ENCODE results near the gene GXYLT2.

DNA sequence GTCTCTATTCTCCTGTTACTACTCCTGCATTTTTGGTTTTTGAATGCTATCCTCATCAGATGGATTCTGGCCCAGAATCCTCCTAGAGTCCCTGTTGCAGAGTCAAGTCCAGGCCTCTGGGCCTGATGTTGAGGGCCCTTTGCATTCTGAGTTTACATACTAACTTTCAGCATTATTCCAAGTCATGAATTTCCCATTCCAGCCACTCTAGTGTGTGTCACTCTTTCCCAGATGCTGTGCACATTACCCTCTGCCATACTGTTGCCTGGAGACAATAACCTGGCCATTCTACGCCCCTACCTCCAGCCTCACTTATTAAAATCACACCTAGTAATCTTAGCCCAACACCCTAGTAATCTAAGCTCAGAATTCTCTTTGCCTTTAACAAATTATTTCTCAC lies 53.4 kb downstream of the GXYLT2 start:
- TF ChIP-seq, protein P1, sequence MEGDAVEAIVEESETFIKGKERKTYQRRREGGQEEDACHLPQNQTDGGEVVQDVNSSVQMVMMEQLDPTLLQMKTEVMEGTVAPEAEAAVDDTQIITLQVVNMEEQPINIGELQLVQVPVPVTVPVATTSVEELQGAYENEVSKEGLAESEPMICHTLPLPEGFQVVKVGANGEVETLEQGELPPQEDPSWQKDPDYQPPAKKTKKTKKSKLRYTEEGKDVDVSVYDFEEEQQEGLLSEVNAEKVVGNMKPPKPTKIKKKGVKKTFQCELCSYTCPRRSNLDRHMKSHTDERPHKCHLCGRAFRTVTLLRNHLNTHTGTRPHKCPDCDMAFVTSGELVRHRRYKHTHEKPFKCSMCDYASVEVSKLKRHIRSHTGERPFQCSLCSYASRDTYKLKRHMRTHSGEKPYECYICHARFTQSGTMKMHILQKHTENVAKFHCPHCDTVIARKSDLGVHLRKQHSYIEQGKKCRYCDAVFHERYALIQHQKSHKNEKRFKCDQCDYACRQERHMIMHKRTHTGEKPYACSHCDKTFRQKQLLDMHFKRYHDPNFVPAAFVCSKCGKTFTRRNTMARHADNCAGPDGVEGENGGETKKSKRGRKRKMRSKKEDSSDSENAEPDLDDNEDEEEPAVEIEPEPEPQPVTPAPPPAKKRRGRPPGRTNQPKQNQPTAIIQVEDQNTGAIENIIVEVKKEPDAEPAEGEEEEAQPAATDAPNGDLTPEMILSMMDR (conservative IDR thresholded peaks at IDR 0.05), result no peak
- TF ChIP-seq ZFX (IDR thresholded peaks at IDR 0.05), result no peak
